Measurements from ENCODE around the gene PML. TPM values are rescaled to one million over a fixed set of nuclear protein-coding genes. Genes with fewer than 3 reads are reported as not detected.

Gene PML
- total RNA-seq, 1 experiment from 2014 or later = 24.6 TPM

GRCh38 chr15:74041311-74041756 is 46.8 kb downstream of the PML start:
- H3K4me1 ChIP-seq (ENCODE audit: insufficient read depth, low read length) = peaks cover 3% of the 10 kb centered on the region; the same call in 1 of the 2 replicates
- H2BK20ac ChIP-seq (ENCODE audit: low read depth, low read length, poor library complexity, severe bottlenecking) = no peak overlapping the region
- Mint-ChIP-seq H3K36me3 (ENCODE audit: insufficient read depth in 1 of 3, low read depth in 3 of 3) (peaks cover 0 to under 1% (median 0%) of the 10 kb centered on the region in 3 experiments; a peak in 2 of 7 replicates), H3K27ac (no peak overlapping the region), H3K9me3 (no peaks in the 10 kb centered on the region; a peak in 1 of 5 replicates), H3K4me3 (no peak overlapping the region), H3K27me3 (ENCODE audit: low read depth) (peaks cover 5% of the 10 kb centered on the region), H3K4me1 (peaks cover 30 to 32% of the 10 kb centered on the region in 2 experiments)
- no peak for DNase-seq
- H2BK12ac ChIP-seq (ENCODE audit: insufficient read length, low read depth, low read length) = no peak overlapping the region
- H4K20me1 ChIP-seq (ENCODE audit: control insufficient read depth, insufficient read depth, insufficient read length) = no peaks in the 10 kb centered on the region
- no peak overlapping the region for H3K18ac ChIP-seq (ENCODE audit: insufficient read length, low read depth, low read length)
- H2BK120ac ChIP-seq (ENCODE audit: low read depth, low read length, poor library complexity, severe bottlenecking) = no peak overlapping the region
- H3K14ac ChIP-seq (ENCODE audit: insufficient read depth, low read length) = no peak overlapping the region
- H4K8ac ChIP-seq (replicated peaks; ENCODE audit: insufficient read length, low read depth, low read length) = no peak overlapping the region
- no peak overlapping the region for H3K9ac ChIP-seq (ENCODE audit: extremely low read depth, insufficient read length, low read length)
- no peak for TF ChIP-seq CTCF (conservative IDR thresholded peaks at IDR 0.05)
- H3K4me2 ChIP-seq (ENCODE audit: insufficient read depth, insufficient read length, low read length) = no peak overlapping the region
- no peaks in the 10 kb centered on the region for H3K79me2 ChIP-seq (ENCODE audit: insufficient read depth, low read length)
- H2BK15ac ChIP-seq (ENCODE audit: low read depth, low read length) = no peak overlapping the region
- no peak overlapping the region for H4K91ac ChIP-seq (ENCODE audit: insufficient read length, low read depth, low read length)
- no peak overlapping the region for H3K4ac ChIP-seq (ENCODE audit: low read depth, low read length)
- H3K27me3 ChIP-seq (ENCODE audit: insufficient read depth, low read length) = no peaks in the 10 kb centered on the region
- no peak overlapping the region for H3T11ph ChIP-seq (ENCODE audit: low read length)
- no peaks in the 10 kb centered on the region for H3K23me2 ChIP-seq (ENCODE audit: insufficient read length, low read depth, low read length, poor library complexity, severe bottlenecking)
- H3K9me3 ChIP-seq (ENCODE audit: control insufficient read depth, low read depth, low read length) = no peaks in the 10 kb centered on the region
- H3K27ac ChIP-seq (ENCODE audit: insufficient read length, low read depth, low read length) = no peak overlapping the region
- H3K56ac ChIP-seq (ENCODE audit: insufficient read length, low read depth, low read length) = no peak overlapping the region
- H2AK5ac ChIP-seq (ENCODE audit: insufficient read length, low read length) = no peak overlapping the region
- H4K5ac ChIP-seq (ENCODE audit: insufficient read length, low read depth, low read length) = no peak overlapping the region
- H2BK5ac ChIP-seq (ENCODE audit: insufficient read length, low read length) = no peak overlapping the region
- no peak overlapping the region for H2AFZ ChIP-seq (ENCODE audit: low read length)
- H3K79me1 ChIP-seq (ENCODE audit: insufficient read depth, low read depth, low read length, poor library complexity, severe bottlenecking) = no peaks in the 10 kb centered on the region
- H3K23ac ChIP-seq (ENCODE audit: insufficient read length, low read depth, low read length) = no peak overlapping the region
- no CpG with 5 or more reads among the region's 10 CpGs for WGBS (ENCODE audit: extremely low coverage, insufficient read length, low lambda C conversion rate)

All from H9 (cell line).